Measurements from ENCODE around the gene OSBP2.

DNA sequence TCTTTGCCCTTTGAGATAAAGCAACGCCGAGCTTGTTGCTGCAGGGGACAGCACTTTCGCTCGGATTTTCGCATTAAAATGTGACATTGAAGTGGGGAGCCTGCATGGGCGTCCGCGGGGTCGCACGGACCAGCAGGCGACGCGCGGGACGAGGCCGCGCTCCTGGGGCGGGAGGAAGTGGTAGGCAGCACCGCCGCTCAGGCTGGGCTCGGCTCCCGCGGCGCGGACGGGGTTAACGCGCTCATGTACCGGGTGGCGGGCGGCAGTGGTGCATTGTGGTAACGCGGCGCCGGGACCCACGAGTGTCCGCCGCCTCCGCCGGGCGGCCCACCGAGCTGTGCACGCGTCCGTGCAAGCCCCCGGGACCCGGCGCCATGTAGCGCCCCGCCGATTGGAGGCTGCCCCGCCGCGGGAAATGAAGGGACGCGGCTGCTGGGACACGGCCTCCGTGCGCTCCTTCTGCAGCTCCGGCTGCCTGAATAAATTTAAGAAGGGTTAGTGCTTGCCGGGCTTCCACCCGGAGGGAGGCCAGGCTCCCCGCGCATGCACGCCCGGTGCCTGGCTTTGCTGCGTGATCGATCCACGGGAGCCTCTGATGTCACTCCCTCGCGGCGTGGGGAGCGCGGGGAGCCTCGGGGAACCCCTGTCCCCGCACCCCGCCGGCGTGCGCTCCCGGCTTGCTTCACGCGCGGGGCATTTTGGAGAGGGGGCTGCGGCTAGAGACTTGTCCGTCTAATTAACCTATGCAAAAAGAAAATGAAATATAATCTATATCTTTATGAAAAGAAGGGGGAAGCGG lies 127.7 kb downstream of the OSBP2 start:
- no peak for TF ChIP-seq EZH2 (IDR thresholded peaks at IDR 0.05; ENCODE audit: low read length)
- TF ChIP-seq, protein P1, sequence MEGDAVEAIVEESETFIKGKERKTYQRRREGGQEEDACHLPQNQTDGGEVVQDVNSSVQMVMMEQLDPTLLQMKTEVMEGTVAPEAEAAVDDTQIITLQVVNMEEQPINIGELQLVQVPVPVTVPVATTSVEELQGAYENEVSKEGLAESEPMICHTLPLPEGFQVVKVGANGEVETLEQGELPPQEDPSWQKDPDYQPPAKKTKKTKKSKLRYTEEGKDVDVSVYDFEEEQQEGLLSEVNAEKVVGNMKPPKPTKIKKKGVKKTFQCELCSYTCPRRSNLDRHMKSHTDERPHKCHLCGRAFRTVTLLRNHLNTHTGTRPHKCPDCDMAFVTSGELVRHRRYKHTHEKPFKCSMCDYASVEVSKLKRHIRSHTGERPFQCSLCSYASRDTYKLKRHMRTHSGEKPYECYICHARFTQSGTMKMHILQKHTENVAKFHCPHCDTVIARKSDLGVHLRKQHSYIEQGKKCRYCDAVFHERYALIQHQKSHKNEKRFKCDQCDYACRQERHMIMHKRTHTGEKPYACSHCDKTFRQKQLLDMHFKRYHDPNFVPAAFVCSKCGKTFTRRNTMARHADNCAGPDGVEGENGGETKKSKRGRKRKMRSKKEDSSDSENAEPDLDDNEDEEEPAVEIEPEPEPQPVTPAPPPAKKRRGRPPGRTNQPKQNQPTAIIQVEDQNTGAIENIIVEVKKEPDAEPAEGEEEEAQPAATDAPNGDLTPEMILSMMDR (optimal IDR thresholded peaks at IDR 0.05 in 1 of 3, IDR thresholded peaks at IDR 0.05 in 1 of 3, conservative IDR thresholded peaks at IDR 0.05 in 1 of 3; ENCODE audit: extremely low read depth in 1 of 3, insufficient read depth in 2 of 3, low read length in 3 of 3): no peak

All from keratinocyte (primary cell).